OCI-M1 (cell line): Measurements from ENCODE around the gene SLC35B4.
A peak's percentile ranks its signal among the peaks of the same experiment; 100 is the strongest.
"Not testable (repeated sequence)": the region's sequence is repeated elsewhere in the genome, so short reads cannot be mapped to it uniquely, and the experiment has no call there.

ENCODE experiments used
- DNase-seq: peaks from one replicate; lab custom pipeline; 2025; lab: John Stamatoyannopoulos, UW

Gene SLC35B4

GRCh38 chr7:134331393-134331792, 14.7 kb upstream of the SLC35B4 start:
- no peak for DNase-seq

DNA sequence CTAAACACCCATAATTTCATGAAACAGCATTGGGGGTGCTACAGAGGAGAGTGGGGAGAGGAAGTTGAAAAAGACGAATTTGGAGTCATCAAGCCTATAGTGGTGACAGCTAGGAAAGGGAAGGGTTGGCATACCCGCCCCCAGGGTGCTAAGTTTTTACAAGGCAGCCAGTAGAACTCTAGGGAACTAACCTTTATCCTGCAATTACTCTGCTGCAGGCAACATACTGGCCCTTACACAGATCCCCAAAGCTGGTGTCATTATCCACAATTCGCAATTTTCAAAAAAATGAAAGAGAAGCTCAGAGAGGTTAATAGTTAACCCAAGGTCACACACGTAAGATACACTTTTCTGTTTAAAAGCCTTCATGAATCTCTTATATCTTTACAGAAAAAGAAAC, 14.2 kb upstream of the SLC35B4 start:
- DNase-seq: no peak

GRCh38 chr7:134329614-134330346, 13.1 kb upstream of the SLC35B4 start:
- DNase-seq: no peak

GRCh38 chr7:134328900-134329299, 12.2 kb upstream of the SLC35B4 start:
- DNase-seq: no peak

DNA sequence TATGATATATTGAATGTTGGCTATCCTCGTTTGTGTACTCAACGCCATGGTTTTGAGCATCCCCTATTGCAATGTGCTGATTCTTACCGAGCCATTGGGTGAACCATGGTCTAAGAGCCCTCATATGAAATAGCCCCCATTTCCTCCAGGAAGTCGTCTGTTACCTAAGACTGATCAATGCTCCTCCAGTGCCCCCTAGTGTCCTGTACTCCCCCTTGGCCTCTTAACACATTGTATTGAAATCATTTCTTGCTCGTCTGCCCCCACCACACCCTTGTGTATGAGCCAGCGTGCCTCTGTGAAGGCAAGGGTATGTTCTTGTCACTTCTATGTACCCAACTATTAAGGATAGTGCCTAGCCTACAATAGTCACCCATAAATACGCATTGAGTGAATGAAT, 11.2 kb upstream of the SLC35B4 start:
- peak; percentile 40 for DNase-seq

DNA sequence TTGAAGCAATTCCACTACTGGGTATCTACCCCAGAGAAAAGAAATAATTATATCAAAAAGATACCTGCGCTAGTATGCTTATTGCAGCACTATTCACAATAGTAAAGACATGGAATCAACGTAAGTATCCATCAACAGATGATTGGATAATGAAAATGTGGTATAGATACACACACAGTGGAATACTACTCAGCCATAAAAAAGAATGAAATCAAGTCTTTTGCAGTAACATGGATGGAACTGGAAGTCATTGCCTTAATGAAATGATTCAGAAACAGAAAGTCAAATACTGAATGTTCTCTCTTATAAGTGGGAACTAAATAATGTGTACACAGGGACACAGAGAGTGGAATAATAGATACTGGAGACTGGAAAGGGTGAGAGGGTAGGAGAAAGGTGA, 7.4 kb upstream of the SLC35B4 start:
- DNase-seq: no peak

DNA sequence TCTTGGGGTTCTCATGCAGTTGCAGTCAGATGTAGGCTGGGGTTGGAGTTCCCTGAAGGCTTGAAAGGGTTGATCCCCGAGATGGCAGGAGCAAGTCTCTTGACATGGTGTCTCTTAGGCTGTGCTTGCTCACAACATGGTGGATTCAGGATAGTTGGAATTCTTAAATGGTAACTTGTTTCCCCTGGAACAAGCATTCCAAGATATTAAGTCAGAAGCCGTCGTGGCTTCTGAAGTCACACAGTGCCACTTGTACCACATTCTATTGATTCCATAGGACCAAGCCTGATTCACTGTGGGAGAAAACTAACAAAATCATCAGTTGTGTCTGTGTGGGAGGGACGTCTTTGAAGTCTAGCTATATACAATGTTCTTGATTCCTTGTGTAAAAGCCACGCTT, 3.5 kb upstream of the SLC35B4 start:
- DNase-seq: no peak

DNA sequence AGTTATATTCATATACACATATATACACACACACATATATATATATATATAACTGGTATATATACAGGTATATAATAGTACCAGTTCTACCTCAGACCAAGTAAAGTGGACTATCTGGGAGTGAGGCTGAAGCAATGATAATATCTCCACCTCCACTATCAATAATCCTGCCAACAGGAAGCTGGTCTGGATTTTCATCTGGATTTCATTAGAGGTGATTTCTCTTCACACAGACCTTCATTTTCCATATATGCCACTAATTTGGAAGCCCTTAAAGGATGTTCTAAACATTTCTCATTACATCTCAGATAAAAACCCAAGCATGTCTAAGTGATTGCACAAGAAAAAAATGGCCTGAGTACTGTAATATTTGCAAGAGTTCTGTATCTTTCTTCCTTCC, 1.7 kb upstream of the SLC35B4 start:
- no peak for DNase-seq

- DNase-seq: no peak
Measured at GRCh38 chr7:134317434-134317833, 704 bp upstream of the SLC35B4 start.

DNA sequence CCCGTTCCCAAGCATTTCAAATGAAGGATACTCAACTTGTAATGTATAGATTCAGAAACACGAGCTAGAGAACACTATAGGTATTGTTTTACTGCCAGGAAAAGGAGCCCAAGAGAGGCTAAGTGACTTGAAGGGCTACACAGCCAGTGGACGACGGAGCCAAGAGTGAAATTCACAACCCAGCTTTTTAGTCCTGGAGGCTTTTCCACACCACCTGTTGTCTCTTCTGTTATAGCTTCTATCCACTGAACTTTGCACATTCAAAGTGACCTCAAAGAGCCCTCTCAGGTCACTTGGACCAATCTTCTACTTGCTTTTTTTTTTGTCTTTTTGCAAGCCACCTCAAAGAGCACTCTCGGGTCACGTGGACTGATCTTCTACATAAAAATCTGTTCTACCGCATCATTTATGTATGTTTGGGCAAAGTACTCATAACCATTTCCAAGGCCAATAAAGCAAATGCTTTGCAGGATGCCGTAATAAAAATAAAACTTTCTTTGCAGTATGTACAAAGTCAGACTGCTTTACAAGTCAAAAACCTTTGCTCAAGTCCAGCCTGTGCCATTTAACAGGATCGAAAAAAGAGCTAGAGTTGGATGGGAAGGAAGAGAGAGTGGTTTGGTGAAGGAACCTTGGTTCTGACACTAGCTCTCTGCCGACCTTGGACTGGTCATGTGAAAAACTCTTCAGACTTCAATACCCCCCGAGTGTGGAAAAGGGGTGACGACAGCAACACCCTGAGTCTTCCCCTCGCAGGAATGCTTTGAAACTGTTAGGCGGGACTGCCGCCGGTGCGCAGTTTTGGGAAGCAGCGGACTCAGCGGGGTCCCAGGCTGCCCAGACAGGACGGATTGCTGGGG, 821 bp downstream of the SLC35B4 start:
- peak; percentile 17 for DNase-seq

DNA sequence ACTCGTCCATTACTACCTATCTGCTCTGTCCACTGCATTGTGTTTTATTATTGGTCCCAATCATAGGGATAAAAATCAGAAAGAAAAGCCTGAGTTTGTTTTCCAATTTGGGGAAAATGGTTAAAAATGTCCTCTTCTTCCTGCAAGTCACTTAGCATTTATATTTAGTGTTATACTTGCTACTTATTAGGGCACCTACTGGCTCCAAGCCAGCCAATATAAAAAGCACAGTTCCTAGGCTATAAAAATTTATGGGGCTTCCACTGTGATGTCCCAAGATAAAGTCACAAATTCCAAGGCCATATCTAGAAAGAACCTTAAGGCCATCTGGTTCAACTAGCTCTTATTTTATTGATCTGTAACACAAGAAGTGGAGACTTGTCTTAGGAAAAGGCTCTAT, 3.2 kb downstream of the SLC35B4 start:
- no peak for DNase-seq

DNA sequence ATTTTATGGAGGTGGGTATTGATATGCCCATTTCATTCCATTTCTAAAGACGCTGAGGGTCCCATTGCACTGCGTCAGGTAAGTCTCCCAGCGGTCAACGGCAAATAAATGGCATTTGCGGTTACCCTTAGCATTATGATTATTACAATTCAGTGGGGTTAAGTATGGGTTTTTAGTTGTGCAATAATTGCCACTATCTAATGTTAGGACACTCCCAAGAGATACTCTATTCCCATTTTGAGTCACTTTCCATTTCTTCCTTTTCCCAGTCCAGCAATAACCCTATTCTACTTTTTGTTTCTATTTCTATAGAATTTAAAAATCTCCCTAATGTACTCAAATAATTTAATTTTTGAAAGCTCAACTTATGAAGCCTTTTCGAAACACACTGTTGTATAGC, 4.0 kb downstream of the SLC35B4 start:
- DNase-seq: no peak

GRCh38 chr7:134311807-134312206, 4.9 kb downstream of the SLC35B4 start:
- DNase-seq: no peak

DNA sequence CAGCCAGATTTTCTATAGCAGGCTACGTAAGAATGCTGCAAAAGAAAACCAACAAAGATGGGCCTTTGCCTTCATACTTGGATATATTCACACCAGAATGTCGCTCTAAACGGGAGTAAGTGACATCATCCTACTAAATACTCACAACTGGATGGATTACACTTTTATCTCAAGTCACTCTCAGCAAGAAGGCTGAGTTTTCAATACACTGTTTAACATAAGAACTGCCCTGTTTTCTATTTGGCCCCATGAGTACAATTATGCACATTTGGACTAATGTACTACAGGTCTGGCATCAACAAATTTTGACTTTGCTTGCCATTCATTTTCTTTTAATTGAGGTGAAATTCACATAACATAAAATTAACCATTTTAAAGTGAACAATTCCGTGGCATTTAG, 8.2 kb downstream of the SLC35B4 start:
- DNase-seq: no peak

GRCh38 chr7:134307320-134307719, 9.4 kb downstream of the SLC35B4 start:
- no peak for DNase-seq

DNA sequence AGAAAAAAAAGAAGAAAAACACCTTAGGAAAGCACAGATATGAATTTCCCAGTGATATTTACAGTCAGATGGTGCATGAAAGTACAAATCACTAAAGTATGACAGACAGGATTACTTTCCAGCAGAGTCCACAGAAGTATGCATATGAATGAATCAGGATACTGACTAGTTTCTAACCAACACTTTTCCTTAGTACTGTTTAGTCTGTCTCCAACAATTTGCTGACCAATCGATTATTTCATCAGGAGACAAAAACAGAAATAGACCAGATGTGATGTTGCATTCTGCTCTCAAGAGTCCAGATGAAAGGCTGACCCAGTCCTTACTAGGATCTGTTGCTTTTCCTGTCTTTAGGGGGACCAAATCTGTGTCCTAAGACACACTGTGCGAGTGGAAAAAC, 14.6 kb downstream of the SLC35B4 start:
- no peak for DNase-seq

- no peak for DNase-seq
Measured at GRCh38 chr7:134301592-134301991, 15.1 kb downstream of the SLC35B4 start.

- DNase-seq: no peak
Measured at GRCh38 chr7:134300988-134301387, 15.7 kb downstream of the SLC35B4 start.

DNA sequence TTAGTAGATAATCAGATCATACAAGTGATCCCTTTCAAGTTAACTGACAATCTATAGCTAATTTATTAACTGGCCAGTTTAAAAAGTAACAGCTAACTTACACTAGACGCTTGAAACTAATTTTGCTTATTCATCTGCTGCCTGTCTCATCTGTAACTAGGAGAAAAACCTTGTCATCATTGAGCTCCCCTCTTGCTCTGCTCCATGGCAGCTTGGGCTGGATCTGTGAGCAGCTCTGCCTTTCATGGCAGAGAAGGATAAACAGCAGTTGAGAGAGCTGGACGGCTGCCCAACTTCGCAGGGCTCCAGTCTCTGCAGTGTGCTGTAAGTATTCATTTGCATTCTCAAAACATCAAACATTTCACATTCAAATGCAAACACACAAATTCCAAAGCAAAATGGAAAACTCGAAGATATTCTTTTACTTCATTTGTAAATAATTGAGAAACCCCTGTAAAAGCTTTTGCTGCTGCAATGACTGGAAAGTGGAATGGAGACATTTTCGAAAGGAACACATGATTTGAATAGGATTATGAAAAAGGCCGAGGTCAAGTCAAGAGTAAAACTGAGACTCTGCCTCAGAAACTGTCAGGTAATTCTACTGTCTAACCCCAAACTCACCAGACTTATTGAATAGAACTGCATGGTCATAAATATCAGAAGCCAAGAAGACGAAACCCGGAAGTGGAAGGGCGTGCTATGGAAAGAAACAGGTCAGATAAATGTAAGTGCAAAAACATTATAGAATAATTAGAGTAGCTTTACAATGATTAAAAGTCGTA, 17.6 kb downstream of the SLC35B4 start:
- no peak for DNase-seq

DNA sequence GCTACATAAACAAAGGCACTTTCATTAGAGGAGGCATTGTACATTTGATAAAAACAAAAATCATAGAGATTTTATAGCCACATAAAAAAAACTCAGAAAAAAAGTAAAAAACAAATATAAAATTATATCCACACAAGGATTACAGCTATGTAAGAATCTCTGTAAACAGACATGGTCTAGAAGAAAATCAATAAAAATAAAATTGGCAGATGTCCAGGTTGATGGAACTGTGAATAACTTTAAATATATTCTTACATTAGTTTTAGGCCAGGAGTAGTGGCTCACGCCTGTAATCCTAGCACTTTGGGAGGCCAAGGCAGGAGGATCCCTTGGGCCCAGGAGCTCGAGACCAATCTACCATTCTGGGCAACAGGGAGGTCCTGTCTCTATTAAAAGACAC, 19.2 kb downstream of the SLC35B4 start:
- DNase-seq: no peak

DNA sequence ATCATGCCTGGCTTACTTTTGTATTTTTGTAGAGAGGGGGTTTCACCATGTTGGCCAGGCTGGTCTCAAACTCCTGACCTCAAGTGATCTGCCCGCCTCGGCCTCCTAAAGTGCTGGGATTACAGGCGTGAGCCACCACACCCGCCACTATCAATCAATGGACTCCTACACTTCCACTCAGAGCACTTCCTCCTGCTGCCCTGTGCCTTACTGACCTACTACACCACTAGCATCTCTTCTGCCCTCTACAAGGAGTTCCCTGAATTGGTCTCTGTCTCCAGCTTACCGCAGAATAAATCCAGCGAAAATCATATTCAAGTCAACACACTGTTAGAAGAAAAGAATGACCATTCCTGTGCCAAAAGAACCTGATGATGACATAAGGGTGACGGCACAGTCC, 20.7 kb downstream of the SLC35B4 start:
- not testable (repeated sequence) for DNase-seq

DNA sequence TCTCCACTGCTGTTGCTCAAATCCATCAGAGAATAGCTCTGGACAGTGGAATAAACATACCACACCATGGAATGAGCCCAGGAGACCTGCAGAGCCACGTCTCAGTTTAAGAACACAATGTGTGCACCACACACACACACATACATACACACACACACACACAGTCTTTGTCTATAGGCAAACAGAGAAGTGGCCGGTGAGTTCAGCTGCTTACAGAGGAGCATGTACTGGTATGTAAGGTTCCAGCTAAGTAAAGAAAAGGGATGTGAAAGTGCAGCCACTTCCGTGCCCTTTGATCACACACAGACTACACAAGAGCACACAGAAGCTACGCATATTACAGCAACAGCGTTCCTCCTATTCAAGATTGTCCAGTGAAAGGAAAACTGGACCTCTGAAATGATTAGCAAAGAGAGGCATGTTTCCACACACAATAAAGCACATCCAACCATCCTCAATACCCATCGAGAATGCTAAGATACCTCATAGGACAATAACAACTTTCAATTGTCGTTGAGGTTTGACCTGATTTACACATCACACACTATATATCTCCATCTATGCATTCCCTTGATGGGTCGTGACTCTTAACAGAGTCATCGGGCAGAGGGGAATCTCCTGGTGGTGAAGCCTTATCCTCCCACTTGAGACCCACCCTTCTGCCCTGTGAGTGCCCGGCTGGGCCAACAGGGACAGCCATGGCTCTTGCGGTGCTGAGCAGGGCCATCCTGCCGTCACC, 23.6 kb downstream of the SLC35B4 start:
- no peak for DNase-seq
